HG03571 (cell line): ENCODE measurements around the gene AKT3.

Experiments
- ATAC-seq: cut with Tn5 transposase; IDR thresholded peaks from one replicate; pipeline ENCODE4 v1.9.1; 2021; ENCODE audit not compliant: unreplicated experiment

The AKT3 gene

DNA sequence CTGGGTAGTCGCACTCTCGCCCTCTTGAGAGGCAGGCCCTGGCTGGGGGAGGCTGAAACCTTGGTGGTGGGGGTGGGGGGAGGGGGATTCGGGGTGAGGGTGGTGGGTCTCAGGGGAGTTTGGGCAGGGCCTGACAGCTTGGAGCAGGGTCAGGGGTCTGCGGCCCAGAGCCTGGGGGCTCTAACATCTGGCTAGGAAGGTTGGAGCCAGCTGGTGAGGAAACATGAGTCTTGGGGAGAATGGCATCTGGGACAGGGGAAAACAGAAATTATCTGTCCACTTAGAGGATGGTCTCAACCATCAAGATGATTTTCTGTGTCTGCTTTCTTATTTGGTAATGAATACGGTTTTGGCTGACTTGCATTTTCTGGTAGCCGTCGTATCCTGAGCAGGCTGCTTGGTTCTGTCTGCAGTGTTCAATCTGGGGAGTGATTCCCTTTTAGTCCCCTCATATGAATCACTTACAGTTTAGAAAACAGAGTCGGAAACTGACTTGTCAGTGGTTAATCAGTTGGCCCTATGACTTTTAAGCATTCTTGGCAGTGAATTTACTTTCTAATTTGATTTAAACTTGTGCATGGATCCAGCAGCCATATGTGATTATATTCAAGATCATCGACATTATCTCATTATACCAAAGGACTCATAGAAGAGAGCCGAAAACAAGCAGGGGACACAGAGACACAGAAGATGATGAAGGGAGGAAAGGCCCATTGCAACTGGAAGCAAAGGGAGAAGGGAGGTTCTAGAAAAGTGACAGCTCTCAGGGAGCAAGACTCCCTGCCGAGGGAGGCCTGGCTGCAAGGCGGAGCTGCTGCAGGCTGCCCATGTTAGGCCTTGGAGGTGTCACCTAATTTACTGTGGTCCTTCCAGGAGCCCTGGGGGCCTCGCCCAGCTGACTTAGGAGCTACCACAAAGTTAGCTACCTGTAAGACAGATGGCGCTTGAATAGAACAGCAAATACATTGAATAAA is 356.6 kb downstream of the AKT3 start:
- ATAC-seq, result no peak

DNA sequence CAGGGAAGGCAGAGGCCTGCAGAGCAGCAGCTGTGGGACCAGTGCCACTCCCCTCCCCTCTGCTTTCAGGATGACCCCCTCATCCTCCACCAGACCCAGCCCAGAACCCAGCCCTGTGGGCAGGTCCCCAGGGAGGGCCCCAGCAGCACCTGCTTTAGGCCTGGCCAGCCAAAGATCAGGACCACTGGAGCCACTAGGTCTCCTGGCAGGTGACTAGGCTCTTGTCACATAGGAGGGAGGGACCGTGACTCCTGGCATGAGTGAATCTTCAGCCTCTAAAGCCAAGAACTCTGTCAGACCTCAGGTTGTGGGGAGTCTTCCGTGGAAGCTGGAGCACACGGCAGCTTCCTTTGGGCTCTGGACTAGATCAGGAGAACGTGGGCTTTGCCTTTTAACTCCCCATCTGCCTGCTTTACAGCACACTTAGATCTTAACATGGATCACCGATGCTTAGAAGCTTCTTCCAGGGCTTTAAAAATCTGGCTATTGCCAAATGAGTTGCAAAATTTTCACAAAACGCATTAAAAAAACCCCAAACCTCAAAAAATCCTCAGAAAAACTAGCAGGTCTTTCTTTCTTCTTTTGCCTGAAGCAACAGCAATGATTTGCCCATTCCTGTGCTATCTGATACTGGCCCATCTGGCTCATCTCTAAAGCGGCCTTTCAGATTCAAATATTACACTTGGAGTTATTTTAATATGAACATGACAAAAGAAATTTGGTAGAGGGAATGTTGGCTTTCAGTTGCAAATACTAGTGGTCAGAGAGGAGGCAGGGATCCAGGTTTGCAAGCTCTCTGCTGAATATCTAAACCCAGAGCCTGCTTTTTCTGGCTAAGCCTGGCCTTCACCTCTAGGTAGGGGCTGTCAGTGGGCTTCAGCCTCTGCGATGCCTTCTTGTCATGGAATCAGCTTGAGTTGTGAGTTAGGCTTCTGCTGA is 359.0 kb downstream of the AKT3 start:
- no peak for ATAC-seq

- ATAC-seq, result no peak
These were observed 360.1 kb downstream of the AKT3 start for GRCh38 chr1:243489681-243490546.

DNA sequence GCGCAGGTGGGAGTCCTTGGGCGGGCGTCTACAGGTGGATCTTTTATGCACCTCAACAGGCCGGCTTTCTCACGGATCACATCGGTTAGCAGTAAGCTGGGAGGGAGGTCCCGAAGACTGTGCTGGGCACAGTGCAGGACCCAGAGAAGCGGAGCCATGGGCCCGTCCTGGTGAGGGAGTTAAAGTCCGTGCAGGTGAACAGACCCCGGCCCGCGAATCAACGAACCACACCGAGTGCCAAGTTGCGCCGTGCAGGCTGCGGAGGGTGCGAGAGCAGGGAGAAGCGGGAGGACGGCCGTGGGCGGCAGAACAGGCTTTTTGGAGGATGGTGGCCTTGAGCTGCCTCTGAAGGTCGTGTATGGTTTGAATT is 360.9 kb downstream of the AKT3 start:
- no peak for ATAC-seq

DNA sequence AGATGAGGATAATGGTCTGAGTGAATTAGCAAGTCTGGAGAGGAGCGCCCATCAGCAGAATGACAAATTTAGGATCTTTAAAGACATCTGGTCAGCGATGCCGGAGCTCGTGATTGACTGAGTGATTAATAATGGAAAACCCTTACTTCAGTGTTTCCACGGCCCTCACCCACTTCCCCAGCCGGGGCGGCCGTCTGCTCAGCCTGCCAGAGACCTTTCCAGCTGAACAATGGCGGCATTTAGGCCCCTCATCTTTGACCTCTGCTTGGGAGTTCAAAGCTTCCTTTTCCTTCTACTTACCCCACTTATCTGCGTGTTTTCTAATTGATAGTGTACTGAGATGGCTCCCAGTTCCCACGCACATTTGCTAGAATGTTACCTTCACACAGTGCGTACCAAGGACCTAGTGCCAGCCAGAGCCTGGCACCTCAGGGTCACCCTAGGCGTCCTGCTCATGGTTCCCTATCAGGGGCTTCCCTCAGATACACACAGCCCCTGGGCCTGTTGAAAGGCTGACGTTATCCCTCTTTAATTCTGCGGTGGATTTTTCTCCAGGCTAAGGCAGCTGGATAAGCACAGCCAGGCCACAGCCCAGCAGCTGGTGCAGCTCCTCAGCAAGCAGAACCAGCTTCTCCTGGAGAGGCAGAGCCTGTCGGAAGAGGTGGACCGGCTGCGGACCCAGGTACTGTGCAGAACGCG is 361.4 kb downstream of the AKT3 start:
- ATAC-seq, result no peak

- ATAC-seq, result no peak
These were observed 362.3 kb downstream of the AKT3 start for GRCh38 chr1:243487649-243488227.

DNA sequence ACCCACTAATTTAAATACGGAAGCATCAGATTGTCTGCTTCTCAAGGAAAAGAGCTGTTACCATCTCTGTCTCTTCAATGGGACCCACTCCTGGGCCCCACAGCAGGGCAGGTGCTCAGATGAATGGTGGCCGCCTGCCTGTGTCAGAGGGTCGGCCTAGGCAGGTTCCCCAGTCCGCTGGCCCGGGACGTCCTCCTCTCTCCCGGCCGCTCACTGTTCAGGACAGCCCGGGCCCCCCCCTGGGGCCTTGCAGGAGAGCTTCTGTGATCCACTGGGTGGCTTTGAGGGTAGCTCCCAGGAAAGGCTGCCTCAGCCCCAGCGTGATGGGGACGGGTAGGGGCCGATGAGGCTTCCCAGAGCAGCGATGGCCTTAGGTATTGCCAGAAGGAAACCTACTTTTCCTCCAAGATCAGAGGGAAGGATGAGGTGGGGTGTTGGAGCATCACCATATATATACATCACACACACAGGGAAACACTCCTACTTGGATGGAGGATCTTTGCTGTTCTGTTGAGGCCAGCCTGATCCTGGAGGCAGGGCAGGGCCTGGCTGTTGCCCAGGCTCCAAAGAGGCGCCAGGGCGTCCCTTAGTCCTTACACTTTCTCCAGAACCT is 362.9 kb downstream of the AKT3 start:
- no peak for ATAC-seq

GRCh38 chr1:243483952-243484351 is 366.1 kb downstream of the AKT3 start:
- no peak for ATAC-seq

DNA sequence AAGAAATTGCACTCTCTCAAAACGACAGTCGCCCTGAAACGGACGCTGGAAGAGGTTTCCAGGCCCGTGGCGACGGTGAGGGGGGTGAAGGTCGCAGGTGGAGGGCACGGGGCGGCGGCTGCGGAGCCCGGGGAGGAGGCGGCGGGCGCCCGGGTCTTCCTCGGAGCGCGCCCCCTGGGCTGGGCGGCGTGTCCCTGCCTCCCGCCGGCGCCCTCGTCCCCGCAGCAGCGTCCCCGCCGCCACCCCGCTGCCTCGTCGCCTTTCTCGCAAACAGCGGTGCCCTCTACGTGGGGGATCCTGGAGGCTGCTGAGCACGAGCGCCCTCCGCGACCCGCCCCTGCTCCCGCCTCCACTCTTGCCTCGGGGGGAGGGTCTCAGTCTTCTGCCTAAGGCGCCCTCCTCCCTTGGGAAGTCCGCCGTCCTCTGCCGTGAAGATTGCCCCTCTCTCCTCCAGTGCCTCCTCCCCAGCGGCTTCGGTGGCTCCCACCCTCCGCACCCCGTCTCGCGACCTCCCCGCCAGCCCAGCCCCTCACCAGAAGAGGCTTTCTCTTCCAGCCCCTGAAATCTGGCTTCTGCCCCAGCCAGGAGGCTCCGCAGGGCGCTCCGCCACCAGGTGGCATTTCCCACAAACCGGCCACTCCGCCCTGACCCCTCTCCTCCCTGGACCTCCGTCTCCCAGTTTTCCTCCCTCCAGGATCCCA is 366.8 kb downstream of the AKT3 start:
- no peak for ATAC-seq

GRCh38 chr1:243482141-243483022 is 367.7 kb downstream of the AKT3 start:
- no peak for ATAC-seq

DNA sequence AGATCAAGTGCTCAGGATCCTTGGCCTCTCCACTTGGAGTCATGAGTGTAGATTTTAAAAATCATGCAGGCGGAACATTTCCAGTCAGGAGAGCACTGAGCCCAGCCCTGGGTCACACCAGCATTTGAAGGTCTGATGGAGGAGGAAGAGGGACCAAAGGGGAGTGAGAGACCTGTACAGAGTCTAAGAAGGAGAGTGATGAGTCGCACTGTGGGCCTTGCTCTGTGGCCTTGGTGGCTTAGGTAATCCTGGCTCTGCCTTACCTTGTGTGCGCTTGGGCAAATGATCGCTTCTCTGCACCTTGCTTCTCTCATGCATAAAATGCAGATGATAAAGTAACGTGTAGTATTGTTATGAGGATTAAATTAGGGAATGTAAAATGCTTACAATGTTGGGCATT is 368.9 kb downstream of the AKT3 start:
- no peak for ATAC-seq

GRCh38 chr1:243477731-243478290 is 372.2 kb downstream of the AKT3 start:
- ATAC-seq, result no peak

DNA sequence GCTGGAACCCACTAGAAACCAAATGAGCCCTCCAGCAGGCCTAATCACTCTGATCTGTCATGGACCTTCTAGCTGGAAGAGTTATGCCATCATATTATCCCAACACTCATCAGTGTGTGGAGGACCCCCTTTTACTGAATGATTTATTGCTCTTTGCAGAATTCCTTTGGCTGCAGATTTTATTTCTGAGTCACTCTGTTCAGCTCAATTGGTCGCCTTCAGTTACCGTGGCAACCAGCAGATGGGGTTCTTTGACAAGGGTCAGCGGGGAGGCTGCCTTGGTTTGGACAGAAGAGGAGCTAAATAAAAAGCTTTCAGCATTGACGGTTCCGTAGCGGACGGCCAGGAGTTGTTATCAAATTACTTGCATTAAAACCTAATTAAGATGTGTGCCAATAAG is 374.1 kb downstream of the AKT3 start:
- ATAC-seq, result no peak

DNA sequence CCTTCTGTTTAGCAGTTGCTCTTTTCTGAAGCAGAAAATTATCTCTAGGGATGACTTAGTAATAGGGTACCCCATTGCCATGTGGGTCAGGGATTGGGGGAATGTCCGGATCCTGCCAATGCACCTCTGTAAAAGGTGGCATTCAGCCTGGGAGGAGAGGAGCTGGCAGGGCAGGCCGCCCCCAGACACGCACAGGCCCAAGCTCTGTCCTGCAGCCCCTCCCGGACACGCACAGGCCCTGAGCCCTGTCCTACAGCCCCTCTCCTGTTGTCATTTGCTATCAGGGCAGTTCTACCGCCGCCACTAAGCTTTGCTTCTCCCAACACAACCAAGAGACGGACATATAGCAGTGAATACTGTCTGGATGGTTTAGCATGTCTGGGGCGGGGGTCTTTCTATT is 375.1 kb downstream of the AKT3 start:
- ATAC-seq, result no peak

DNA sequence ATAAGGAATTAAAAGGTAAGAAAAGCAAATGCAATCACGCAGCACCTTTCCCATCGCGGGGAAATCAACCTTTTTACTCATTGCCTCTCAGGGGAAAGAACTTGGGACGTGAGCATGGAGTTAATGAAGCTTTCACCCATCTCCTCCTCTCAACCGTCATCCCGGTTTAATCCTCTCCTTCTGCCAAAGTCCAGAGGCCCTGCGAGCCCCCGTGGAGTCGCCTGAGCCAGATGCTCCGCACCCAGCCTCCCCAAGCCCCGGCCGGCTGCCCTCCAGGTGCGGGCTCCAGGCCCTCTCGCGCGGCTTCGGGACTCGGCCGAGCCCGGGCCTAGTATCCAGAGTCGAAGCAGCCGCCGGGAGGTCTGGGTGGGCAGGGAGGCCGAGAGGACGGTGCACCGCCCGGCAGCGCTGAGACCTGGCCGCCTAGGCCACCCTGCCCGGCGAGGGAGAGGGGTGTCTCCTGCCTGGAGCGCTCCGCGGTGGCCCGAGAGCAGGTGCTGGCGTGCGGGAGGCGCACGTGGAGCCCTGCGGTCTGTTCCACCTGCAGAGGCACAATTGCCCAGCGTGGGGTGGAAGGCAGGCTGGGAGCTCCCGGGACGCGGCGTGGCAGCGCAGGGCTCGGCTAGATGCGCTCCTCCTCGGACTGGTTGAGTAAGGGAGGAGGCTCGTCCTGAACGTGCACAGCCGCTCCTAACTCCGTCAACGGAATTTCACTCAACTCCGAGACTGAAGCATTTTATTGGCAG is 375.7 kb downstream of the AKT3 start:
- ATAC-seq, result no peak

DNA sequence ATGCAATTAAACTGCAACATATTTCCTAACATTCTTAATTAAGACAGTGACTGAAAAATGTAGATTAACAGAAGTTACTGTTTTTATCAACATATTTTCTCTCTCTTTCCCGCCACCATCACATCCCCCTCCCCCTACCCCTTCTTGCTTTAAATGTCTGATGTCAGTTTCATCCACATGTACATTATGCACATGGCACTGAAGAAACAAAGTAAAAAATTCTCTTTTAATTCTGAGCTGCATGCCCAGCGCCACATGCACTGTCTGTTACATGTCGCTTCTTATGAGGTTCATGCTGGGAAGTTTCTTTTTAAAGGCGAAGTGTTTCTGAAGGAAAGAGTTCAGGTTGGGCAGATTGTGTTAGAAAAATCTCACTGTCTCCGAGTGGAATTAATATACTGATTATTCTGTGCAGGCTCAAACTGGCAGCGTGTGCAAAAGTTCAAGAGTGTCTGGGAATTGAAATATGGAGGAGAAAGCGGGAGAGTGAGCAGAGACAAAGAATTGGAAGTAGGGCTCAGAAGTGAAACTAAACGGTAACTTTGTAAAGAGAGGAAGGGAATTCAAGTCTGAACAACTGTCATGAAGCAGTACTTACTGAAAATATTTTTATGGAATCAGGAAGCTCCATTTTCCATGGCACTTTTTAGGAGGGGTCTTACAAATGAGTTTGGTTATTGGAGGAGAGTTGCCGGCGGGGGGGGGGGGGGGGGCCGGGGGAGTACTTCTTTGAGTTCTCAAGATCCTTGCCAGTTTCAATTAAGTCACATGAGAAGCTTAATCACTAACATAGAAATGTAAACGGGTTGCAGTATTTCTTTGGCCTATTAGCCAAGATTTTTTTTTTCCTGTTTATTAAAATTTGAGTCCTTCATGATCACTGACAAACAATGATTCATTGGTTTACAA is 376.6 kb downstream of the AKT3 start:
- no peak for ATAC-seq
